GM12878 (cell line): Measurements from ENCODE around the gene HERPUD2. TPM values are rescaled to one million over a fixed set of nuclear protein-coding genes. Genes with fewer than 3 reads are reported as not detected.

Experiments
- ATAC-seq: fragments of 200-7000 bp; cut with Tn5 transposase; 3 replicates; pipeline ENCODE4 v1.9.1; 2020; ENCODE audit warnings: mild to moderate bottlenecking, moderate library complexity
- BruUV-seq: library from RNA; stranded (reverse); fragments of 400-500 nt; replicated peaks from 2 replicates; lab custom pipeline; 2021; lab: Mats Ljungman, UMichigan
- CTCF ChIA-PET: fragments of 300-600 bp; sonication (Branson Sonifier 250); formaldehyde crosslinking; extraction: SDS; loops from one replicate; lab custom pipeline; 2021; ENCODE audit warnings: inconsistent platforms; lab: Yijun Ruan, JAX
- POLR2A ChIA-PET: fragments of 350-600 bp; formaldehyde crosslinking; extraction: SDS; loops from one replicate; lab custom pipeline; 2021; ENCODE audit warnings: inconsistent platforms; lab: Charles Lee
- RAD21 ChIA-PET: fragments of 300-600 bp; sonication (Branson Sonifier 250); formaldehyde crosslinking; loops from one replicate; lab custom pipeline; 2023; ENCODE audit warnings: antibody characterized with exemption; ENCODE audit not compliant: unreplicated experiment; lab: Charles Lee
- SMC1A ChIA-PET: fragments of 300-600 bp; sonication (Branson Sonifier 250); formaldehyde crosslinking; loops from one replicate; lab custom pipeline; 2023; ENCODE audit not compliant: unreplicated experiment, uncharacterized antibody; lab: Charles Lee
- DNase-seq: peaks from one replicate; pipeline ENCODE4 v3.0.0-alpha.2; 2011; ENCODE audit warnings: low read depth, low spot score
- FAIRE-seq: peaks from 3 replicates; lab custom pipeline; 2011; peaks lifted over from hg19 to GRCh38; lab: Jason Lieb, UNC
- H2AFZ ChIP-seq: 2 replicates; pipeline ENCODE4 v1.6.0; 2011; ENCODE audit warnings: low read depth, low read length, control low read depth; ENCODE audit not compliant: control insufficient read depth
- H3K27ac ChIP-seq: 2 replicates; pipeline ENCODE4 v1.5.1; 2011; ENCODE audit warnings: control low read depth; ENCODE audit not compliant: control insufficient read depth, insufficient read depth
- H3K27me3 ChIP-seq, 2 experiments: replicated peaks in 1 of 2; 2 replicates each; pipeline versions ENCODE4 v1.6.0 to v1.6.1; 2011; ENCODE audit warnings: low read length in 1 of 2; ENCODE audit not compliant: control insufficient read depth in 2 of 2, insufficient read depth in 2 of 2
- H3K36me3 ChIP-seq, 2 experiments: 2 replicates each; pipeline ENCODE4 v1.5.1; 2011; ENCODE audit warnings: low read length in 1 of 2; ENCODE audit not compliant: control insufficient read depth in 2 of 2, insufficient read depth in 2 of 2
- H3K4me1 ChIP-seq: 2 replicates; pipeline ENCODE4 v1.6.1; 2011; ENCODE audit warnings: mild to moderate bottlenecking, low read length, moderate library complexity, mixed read lengths; ENCODE audit not compliant: control insufficient read depth, insufficient read depth
- H3K4me2 ChIP-seq: 2 replicates; pipeline ENCODE4 v1.6.0; 2011; ENCODE audit warnings: control low read depth; ENCODE audit not compliant: control insufficient read depth, insufficient read depth
- H3K4me3 ChIP-seq: fragments of 200-600 bp; sonication (generic); 2 replicates; pipeline ENCODE4 v1.5.1; 2016
- H3K79me2 ChIP-seq: 2 replicates; pipeline ENCODE4 v1.6.0; 2011; ENCODE audit warnings: low read length; ENCODE audit not compliant: control insufficient read depth, insufficient read depth
- H3K9ac ChIP-seq: 2 replicates; pipeline ENCODE4 v1.8.0; 2011; ENCODE audit warnings: low read length, control low read depth, mixed read lengths; ENCODE audit not compliant: control insufficient read depth, insufficient read depth
- H3K9me3 ChIP-seq: replicated peaks from 3 replicates; pipeline ENCODE4 v1.5.1; 2011; ENCODE audit warnings: mild to moderate bottlenecking, low read length; ENCODE audit not compliant: control insufficient read depth, insufficient read depth
- H4K20me1 ChIP-seq: 2 replicates; pipeline ENCODE4 v1.6.0; 2011; ENCODE audit not compliant: control insufficient read depth, insufficient read depth
- BCL11A ChIP-seq: IDR thresholded peaks from 2 replicates; pipeline ENCODE4 v1.6.1; 2011; ENCODE audit warnings: low read depth, low read length
- CBX3 ChIP-seq: fragments of 200-600 bp; sonication (generic); IDR thresholded peaks from 2 replicates; pipeline ENCODE4 v1.6.1; 2016; ENCODE audit warnings: low read depth, borderline replicate concordance
- E2F4 ChIP-seq: IDR thresholded peaks from 2 replicates; pipeline ENCODE4 v1.6.1; 2012; ENCODE audit warnings: low read depth, low read length, improper control_type of control experiment
- GABPA ChIP-seq: IDR thresholded peaks from 2 replicates; pipeline ENCODE4 v1.6.1; 2014; ENCODE audit warnings: antibody characterized with exemption, low read depth, mild to moderate bottlenecking, inconsistent platforms
- IRF3 ChIP-seq: fragments of 450-650 bp; IDR thresholded peaks from 2 replicates; pipeline ENCODE4 v1.6.1; 2014; ENCODE audit warnings: mild to moderate bottlenecking
- RB1 ChIP-seq: fragments of 450-650 bp; formaldehyde crosslinking; IDR thresholded peaks from 2 replicates; pipeline ENCODE4 v1.6.1; 2017; ENCODE audit warnings: mild to moderate bottlenecking, borderline replicate concordance
- RELB ChIP-seq: fragments of 450-650 bp; IDR thresholded peaks from 2 replicates; pipeline ENCODE4 v1.6.1; 2017; ENCODE audit warnings: low read depth, mild to moderate bottlenecking, moderate library complexity
- TAF1 ChIP-seq: IDR thresholded peaks from 2 replicates; pipeline ENCODE4 v1.6.1; 2011; ENCODE audit warnings: mild to moderate bottlenecking, low read depth, low read length, borderline replicate concordance
- TARDBP ChIP-seq: IDR thresholded peaks from 2 replicates; pipeline ENCODE4 v1.6.1; 2016; ENCODE audit warnings: borderline replicate concordance
- TCF12 ChIP-seq: IDR thresholded peaks from 2 replicates; pipeline ENCODE4 v1.6.1; 2011; ENCODE audit warnings: low read depth, mild to moderate bottlenecking, low read length
- ZNF207 ChIP-seq: fragments of 450-650 bp; IDR thresholded peaks from 2 replicates; pipeline ENCODE4 v1.6.1; 2014; ENCODE audit warnings: antibody characterized with exemption, mild to moderate bottlenecking, borderline replicate concordance
- ZNF24 ChIP-seq: fragments of 450-650 bp; IDR thresholded peaks from 2 replicates; pipeline ENCODE4 v1.6.1; 2017; ENCODE audit warnings: antibody characterized with exemption, mild to moderate bottlenecking
- WGBS: methylation state at CpG from one replicate; pipeline ENCODE4 v1.1.6; 2016; ENCODE audit warnings: low lambda C conversion rate; ENCODE audit not compliant: insufficient replicate concordance, insufficient coverage; ENCODE audit errors: missing lambda C conversion rate; 5-methylcytosine and 5-hydroxymethylcytosine counted together
- in situ Hi-C: fragments of 300-500 bp; cut with MboI; formaldehyde crosslinking; loops from 9 replicates; pipeline ENCODE4 v1.14.3; 2018; ENCODE audit warnings: mixed read lengths
- intact Hi-C: fragments of 100-400 bp; cut with micrococcal nuclease; formaldehyde crosslinking; loops from one replicate; pipeline ENCODE4 v1.14.2; 2022; ENCODE audit not compliant: unreplicated experiment
- polyA plus RNA-seq, 11 experiments: library from polyadenylated mRNA; depleted of rRNA in 4 of 11; unstranded in 6 of 11; stranded (reverse) in 5 of 11; fragments of >200 nt; fragmentation: Nextera tagmentation in 4 of 11; fragmentation: Illumina TruSeq in 1 of 11; extraction: Ambion mirVana in 4 of 11; extraction: Trizol in 1 of 11; gene quantifications; 1 replicate in 1 of 11; 2 replicates in 10 of 11; pipeline versions ENCODE4 v1.2.1 to v1.2.3, GENCODE V29; 2011 to 2016; ENCODE audit warnings: inconsistent platforms in 2 of 11, missing spikeins in 2 of 11, low read depth in 1 of 11
- total RNA-seq, 4 experiments: library from RNA; depleted of rRNA in 3 of 4; stranded (reverse); fragments of >200 nt in 3 of 4; fragmentation: Illumina TruSeq in 1 of 4; extraction: Trizol in 1 of 4; gene quantifications; 2 replicates each; pipeline versions ENCODE4 v1.2.1 to v1.2.3, GENCODE V29; 2013 to 2021
- TF ChIP-seq, protein P1 (sequence below): fragments of 150-350 bp; IDR thresholded peaks from 2 replicates; pipeline ENCODE4 v1.6.1; 2014; ENCODE audit warnings: mild to moderate bottlenecking, low read depth, low read length
- TF ChIP-seq, protein P2 (sequence below): fragments of 450-650 bp; IDR thresholded peaks from 2 replicates; pipeline ENCODE4 v1.6.1; 2017; ENCODE audit warnings: antibody characterized with exemption, mild to moderate bottlenecking, moderate library complexity

The HERPUD2 gene
- total and polyA plus RNA-seq, 10 of the 15 experiments (the other 5 are each of a cell fraction or from before 2014, with no cell fraction given) = 4.7 to 69.6 (median 13.9) TPM

- POLR2A ChIA-PET = interaction anchor here (0.9 to 1.5 kb wide), 4 partner anchors 9 to 81 kb away, joined by 3 to 5 read pairs (median 3); partner anchors contain the start of gene SEPTIN7
- Histone ChIP-seq H3K36me3 (no peaks in the 10 kb centered on the region), H3K4me1 (peaks cover 39% of the 10 kb centered on the region), H3K79me2 (no peaks in the 10 kb centered on the region), H4K20me1 (no peaks in the 10 kb centered on the region), H3K4me2 (no peak overlapping the region), H3K27me3 (no peaks in the 10 kb centered on the region), H2AFZ (no peak overlapping the region), H3K9ac (no peak overlapping the region), H3K9me3 (peaks cover 4% of the 10 kb centered on the region; the same call in 1 of the 3 replicates), H3K27ac (no peak overlapping the region), H3K4me3 (no peak overlapping the region)
- BruUV-seq = no TSS peak
- no peak for DNase-seq
- FAIRE-seq = no peak
- intact Hi-C loops (loop anchor here (10.0 kb wide), 2 partner anchors 565 to 965 kb away; no protein-coding TSS in a partner anchor), in situ Hi-C loops (loop anchor here (10.0 kb wide), 1 partner anchor 1625 kb away; no protein-coding TSS in a partner anchor)
- RAD21 ChIA-PET = interaction anchor here (2.3 kb wide), 1 partner anchor 10 kb away, joined by 7 read pairs; no protein-coding TSS in a partner anchor
- no peak for ATAC-seq
- 96% methylated on average over 1 of the region's 1 CpG for WGBS
- CTCF ChIA-PET = interaction anchor here (0.8 to 12.1 kb wide), 5 partner anchors 7 to 187 kb away, joined by 3 to 211 read pairs (median 3); no protein-coding TSS in a partner anchor
- SMC1A ChIA-PET = interaction anchor here (0.7 to 14.0 kb wide), 5 partner anchors 9 to 968 kb away, joined by 3 to 337 read pairs (median 5); no protein-coding TSS in a partner anchor
- TF ChIP-seq, protein P1, sequence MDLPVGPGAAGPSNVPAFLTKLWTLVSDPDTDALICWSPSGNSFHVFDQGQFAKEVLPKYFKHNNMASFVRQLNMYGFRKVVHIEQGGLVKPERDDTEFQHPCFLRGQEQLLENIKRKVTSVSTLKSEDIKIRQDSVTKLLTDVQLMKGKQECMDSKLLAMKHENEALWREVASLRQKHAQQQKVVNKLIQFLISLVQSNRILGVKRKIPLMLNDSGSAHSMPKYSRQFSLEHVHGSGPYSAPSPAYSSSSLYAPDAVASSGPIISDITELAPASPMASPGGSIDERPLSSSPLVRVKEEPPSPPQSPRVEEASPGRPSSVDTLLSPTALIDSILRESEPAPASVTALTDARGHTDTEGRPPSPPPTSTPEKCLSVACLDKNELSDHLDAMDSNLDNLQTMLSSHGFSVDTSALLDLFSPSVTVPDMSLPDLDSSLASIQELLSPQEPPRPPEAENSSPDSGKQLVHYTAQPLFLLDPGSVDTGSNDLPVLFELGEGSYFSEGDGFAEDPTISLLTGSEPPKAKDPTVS = no peak
- TF ChIP-seq TCF12 (no peak), RB1 (no peak), IRF3 (no peak), ZNF24 (no peak), TAF1 (no peak), BCL11A (no peak), ZNF207 (no peak), E2F4 (no peak), RELB (no peak), GABPA (no peak), TARDBP (no peak), CBX3 (no peak)
- TF ChIP-seq, protein P2, sequence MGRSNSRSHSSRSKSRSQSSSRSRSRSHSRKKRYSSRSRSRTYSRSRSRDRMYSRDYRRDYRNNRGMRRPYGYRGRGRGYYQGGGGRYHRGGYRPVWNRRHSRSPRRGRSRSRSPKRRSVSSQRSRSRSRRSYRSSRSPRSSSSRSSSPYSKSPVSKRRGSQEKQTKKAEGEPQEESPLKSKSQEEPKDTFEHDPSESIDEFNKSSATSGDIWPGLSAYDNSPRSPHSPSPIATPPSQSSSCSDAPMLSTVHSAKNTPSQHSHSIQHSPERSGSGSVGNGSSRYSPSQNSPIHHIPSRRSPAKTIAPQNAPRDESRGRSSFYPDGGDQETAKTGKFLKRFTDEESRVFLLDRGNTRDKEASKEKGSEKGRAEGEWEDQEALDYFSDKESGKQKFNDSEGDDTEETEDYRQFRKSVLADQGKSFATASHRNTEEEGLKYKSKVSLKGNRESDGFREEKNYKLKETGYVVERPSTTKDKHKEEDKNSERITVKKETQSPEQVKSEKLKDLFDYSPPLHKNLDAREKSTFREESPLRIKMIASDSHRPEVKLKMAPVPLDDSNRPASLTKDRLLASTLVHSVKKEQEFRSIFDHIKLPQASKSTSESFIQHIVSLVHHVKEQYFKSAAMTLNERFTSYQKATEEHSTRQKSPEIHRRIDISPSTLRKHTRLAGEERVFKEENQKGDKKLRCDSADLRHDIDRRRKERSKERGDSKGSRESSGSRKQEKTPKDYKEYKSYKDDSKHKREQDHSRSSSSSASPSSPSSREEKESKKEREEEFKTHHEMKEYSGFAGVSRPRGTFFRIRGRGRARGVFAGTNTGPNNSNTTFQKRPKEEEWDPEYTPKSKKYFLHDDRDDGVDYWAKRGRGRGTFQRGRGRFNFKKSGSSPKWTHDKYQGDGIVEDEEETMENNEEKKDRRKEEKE = no peak
These were observed 25.1 kb upstream of the HERPUD2 start for GRCh38 chr7:35720032-35720431.
